ENCODE results near the gene SSH2. TPM values are rescaled to one million over a fixed set of nuclear protein-coding genes. Genes with fewer than 3 reads are reported as not detected.
"Not testable (repeated sequence)": the region's sequence is repeated elsewhere in the genome, so short reads cannot be mapped to it uniquely, and the experiment has no call there.

Gene SSH2
- total and polyA plus RNA-seq, 9 donors: 4.2 to 13.0 (median 11.8) TPM

DNA sequence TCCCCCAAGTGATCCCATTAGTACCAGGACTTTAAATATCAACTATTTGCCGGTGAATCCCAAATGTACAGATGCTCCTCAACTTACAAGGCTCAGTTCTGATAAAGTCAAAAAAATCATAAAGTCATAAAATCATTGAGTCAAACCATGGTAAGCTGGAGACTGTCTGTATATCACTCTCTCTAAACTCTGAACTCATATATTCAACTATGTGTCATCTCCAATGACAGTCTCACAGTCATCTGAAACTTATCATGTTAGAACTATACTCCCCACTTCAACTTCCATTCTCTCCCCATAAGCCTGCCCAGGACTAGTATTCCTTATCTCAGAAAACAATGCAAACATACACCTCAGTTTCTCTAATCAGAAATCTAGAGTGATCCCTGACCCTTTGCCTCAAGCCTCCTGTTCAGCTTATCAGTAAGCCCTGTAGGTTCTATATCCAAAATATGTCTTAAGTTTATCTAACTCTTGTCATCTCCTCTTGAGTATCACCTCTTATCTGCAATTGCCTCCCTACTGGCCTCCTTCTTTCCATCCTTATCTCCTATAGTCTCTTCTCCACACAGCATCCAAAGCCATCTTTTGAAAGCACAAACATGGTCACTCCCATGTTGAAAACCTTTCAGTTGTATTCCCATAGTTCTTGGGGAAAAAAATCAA is 55.0 kb downstream of the SSH2 start:
- TF ChIP-seq POLR2A (IDR thresholded peaks at IDR 0.05) (no peak), EP300 (IDR thresholded peaks at IDR 0.05) (no peak)
- TF ChIP-seq, protein P1, sequence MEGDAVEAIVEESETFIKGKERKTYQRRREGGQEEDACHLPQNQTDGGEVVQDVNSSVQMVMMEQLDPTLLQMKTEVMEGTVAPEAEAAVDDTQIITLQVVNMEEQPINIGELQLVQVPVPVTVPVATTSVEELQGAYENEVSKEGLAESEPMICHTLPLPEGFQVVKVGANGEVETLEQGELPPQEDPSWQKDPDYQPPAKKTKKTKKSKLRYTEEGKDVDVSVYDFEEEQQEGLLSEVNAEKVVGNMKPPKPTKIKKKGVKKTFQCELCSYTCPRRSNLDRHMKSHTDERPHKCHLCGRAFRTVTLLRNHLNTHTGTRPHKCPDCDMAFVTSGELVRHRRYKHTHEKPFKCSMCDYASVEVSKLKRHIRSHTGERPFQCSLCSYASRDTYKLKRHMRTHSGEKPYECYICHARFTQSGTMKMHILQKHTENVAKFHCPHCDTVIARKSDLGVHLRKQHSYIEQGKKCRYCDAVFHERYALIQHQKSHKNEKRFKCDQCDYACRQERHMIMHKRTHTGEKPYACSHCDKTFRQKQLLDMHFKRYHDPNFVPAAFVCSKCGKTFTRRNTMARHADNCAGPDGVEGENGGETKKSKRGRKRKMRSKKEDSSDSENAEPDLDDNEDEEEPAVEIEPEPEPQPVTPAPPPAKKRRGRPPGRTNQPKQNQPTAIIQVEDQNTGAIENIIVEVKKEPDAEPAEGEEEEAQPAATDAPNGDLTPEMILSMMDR (IDR thresholded peaks at IDR 0.05): no peak
- no peak overlapping the region for H3K27ac ChIP-seq
- H3K36me3 ChIP-seq: no peaks in the 10 kb centered on the region
- no peaks in the 10 kb centered on the region for H3K4me1 ChIP-seq (ENCODE audit: insufficient read depth)
- H3K9me3 ChIP-seq: no peaks in the 10 kb centered on the region
- 97 to 100% (median 100%) methylated on average over 1 of the region's 1 CpG for WGBS, 3 donors
- no peaks in the 10 kb centered on the region for H3K27me3 ChIP-seq
- no peak overlapping the region for H3K4me3 ChIP-seq
- intact Hi-C loops (cut with DNase I): no loop called here
- DNase-seq: no peak

DNA sequence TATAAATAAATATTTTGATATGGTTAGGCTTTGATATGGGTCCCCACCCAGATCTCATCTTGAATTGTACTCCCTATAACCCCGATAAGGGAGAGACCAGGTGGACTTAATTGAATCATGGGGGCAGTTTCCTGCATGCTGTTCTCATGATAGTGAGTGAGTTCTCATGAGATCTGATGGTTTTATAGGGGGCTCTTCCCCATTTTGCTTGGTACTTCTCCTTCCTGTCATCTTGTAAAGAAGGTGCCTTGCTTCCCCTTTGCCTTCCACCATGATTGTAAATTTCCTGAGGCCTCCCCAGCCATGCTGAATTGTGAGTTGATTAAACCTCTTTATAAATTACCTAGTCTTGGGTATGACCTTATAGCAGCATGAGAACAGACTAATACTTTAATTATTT is 55.7 kb downstream of the SSH2 start:
- H3K4me1 ChIP-seq (ENCODE audit: insufficient read depth); H3K36me3 ChIP-seq; DNase-seq; H3K4me3 ChIP-seq; H3K9me3 ChIP-seq; intact Hi-C loops (cut with DNase I); H3K27me3 ChIP-seq; H3K27ac ChIP-seq: not testable (repeated sequence)
- 95 to 100% (median 96%) methylated on average over 1 of the region's 1 CpG for WGBS, 3 donors

DNA sequence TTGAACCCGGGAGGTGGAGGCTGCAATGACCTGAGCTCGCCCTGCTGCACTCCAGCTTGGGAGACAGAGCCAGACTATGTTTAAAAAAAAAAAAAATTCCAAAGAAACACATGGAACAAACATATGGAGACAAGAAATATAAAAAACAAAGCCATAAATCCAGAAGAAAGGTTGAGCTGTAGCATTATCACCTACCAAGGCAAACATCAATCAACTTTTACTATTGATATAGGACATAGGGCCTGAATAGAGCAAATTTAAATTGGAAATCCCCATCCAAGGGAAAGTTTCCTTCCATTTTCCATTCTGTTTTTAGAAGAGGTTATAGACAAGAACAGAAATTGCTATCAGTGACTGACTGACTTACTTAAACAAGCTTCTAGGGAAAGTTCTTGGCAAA is 56.6 kb downstream of the SSH2 start:
- no peak for TF ChIP-seq POLR2A (IDR thresholded peaks at IDR 0.05)
- TF ChIP-seq, protein P1 (IDR thresholded peaks at IDR 0.05): no peak
- TF ChIP-seq EP300 (IDR thresholded peaks at IDR 0.05): no peak
- Histone ChIP-seq H3K27ac (no peak overlapping the region), H3K9me3 (no peaks in the 10 kb centered on the region), H3K4me3 (no peak overlapping the region), H3K27me3 (no peaks in the 10 kb centered on the region), H3K36me3 (no peaks in the 10 kb centered on the region), H3K4me1 (ENCODE audit: insufficient read depth) (no peaks in the 10 kb centered on the region)
- WGBS, 3 donors: 89 to 94% (median 93%) methylated on average over 2 of the region's 2 CpGs
- DNase-seq: no peak
- intact Hi-C loops (cut with DNase I): no loop called here

GRCh38 chr17:29870836-29871465 is 59.1 kb downstream of the SSH2 start:
- no peak overlapping the region for H3K27ac ChIP-seq
- no peaks in the 10 kb centered on the region for H3K4me1 ChIP-seq (ENCODE audit: insufficient read depth)
- no peaks in the 10 kb centered on the region for H3K9me3 ChIP-seq
- H3K36me3 ChIP-seq: no peaks in the 10 kb centered on the region
- no peak overlapping the region for H3K4me3 ChIP-seq
- H3K27me3 ChIP-seq: no peaks in the 10 kb centered on the region
- no peak for DNase-seq
- WGBS, 3 donors: 3 to 14% (median 8%) methylated on average over 1 of the region's 1 CpG
- intact Hi-C loops (cut with DNase I): no loop called here
- TF ChIP-seq, protein P1 (IDR thresholded peaks at IDR 0.05): no peak

- H3K27ac ChIP-seq: no peak overlapping the region
- intact Hi-C loops (cut with DNase I): no loop called here
- H3K36me3 ChIP-seq: no peaks in the 10 kb centered on the region
- H3K27me3 ChIP-seq: no peaks in the 10 kb centered on the region
- 47 to 56% (median 56%) methylated on average over 2 of the region's 2 CpGs for WGBS, 3 donors
- H3K4me1 ChIP-seq (ENCODE audit: insufficient read depth): no peaks in the 10 kb centered on the region
- H3K9me3 ChIP-seq: no peaks in the 10 kb centered on the region
- TF ChIP-seq EP300 (IDR thresholded peaks at IDR 0.05) (no peak), POLR2A (IDR thresholded peaks at IDR 0.05) (no peak)
- TF ChIP-seq, protein P1 (IDR thresholded peaks at IDR 0.05): no peak
- no peak overlapping the region for H3K4me3 ChIP-seq
- DNase-seq: no peak
Measured at GRCh38 chr17:29867643-29868181, 62.3 kb downstream of the SSH2 start.

Measured in ovary (tissue), 9 donors.